ENCODE measurements around the gene ZNF154. TPM values are rescaled to one million over a fixed set of nuclear protein-coding genes. Genes with fewer than 3 reads are reported as not detected.

Gene ZNF154
- 1 to 10 TPM; 1.4 to 4.4 (median 2.8) TPM for total RNA-seq

DNA sequence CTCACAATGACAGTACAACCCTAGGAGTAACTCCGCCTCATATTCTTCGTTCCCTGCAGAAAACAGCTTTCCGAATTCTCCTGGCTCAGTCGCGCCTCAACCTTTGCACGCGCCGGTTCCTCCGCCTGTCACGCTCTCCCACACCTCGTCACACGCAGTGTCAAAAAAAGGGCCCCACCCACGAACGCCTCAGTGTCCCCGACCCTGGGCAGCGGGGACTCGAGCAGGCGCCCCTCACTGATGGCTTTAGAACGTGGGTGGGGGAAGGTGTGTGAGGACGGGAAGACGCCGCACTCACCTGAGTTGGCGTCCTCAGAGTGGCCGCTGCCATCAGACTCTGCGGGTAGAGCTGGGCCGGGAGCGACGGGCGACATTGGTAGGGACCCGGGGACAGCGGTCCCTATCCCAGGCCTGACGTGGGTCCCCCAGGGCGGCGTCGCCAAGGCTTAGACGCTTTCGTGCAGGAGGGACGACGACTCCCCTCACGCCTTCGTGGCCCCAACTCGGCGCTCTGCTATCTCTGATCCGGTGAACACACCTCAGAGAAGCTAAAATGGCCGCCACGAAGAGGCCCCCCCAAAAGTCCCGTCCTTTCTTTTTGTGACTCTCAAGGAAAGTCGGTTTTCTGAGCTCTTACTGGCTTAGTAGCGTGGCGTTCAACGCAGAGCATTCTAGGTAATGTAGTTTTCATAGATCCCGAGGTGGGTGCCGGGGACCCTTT lies at the start of gene ZNF154:
ZNF154 (minus strand) TSS at position 564 of the 721 bp plus-strand sequence; CDS start at position 331, 233 bp downstream.
- no peak for DNase-seq (ENCODE audit: low spot score)
- no peak for ATAC-seq (ENCODE audit: low FRiP score)
- TF ChIP-seq, protein P1, sequence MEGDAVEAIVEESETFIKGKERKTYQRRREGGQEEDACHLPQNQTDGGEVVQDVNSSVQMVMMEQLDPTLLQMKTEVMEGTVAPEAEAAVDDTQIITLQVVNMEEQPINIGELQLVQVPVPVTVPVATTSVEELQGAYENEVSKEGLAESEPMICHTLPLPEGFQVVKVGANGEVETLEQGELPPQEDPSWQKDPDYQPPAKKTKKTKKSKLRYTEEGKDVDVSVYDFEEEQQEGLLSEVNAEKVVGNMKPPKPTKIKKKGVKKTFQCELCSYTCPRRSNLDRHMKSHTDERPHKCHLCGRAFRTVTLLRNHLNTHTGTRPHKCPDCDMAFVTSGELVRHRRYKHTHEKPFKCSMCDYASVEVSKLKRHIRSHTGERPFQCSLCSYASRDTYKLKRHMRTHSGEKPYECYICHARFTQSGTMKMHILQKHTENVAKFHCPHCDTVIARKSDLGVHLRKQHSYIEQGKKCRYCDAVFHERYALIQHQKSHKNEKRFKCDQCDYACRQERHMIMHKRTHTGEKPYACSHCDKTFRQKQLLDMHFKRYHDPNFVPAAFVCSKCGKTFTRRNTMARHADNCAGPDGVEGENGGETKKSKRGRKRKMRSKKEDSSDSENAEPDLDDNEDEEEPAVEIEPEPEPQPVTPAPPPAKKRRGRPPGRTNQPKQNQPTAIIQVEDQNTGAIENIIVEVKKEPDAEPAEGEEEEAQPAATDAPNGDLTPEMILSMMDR (IDR thresholded peaks at IDR 0.05), result no peak

DNA sequence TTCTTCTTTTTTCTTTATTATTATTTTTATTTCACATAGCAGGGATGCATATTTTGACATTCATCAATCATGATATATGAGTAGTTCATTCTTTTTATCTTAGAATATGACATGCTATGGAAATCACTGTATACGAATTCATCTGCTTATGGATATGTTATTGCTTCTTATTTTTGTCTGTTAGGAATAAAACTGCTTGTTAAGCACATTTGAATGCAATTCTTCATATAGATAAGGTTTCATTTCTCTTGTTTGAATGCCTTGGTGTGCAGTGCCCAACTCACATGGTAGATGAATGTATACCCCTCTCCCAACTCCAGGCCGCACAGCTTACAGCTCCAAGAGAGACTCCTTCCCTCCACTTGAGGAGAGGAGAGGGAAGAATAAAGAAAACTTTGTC lies 48.9 kb upstream of the ZNF154 start:
- TF ChIP-seq, protein P1 (IDR thresholded peaks at IDR 0.05), result no peak
- no peak for ATAC-seq (ENCODE audit: low FRiP score)
- DNase-seq (ENCODE audit: low spot score), result no peak

DNA sequence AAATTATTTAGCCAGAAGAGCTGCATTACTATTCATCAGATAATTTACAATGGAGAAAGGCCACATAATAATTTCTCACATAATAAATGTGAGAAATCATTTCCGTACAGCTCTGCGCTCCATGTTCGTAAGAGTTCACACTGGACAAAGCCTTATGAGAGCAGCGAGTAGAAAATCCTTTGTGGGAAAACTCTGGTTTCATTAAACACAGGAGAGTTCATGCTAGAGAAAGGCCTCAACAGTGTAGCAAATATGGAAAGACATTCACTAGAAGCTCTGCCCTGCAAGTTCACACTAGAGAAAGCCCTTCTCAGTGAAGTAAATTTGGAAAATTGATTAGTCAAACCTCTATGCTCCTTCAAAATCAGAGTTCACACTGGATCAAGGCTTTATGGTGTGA lies 46.0 kb upstream of the ZNF154 start:
- TF ChIP-seq, protein P1 (IDR thresholded peaks at IDR 0.05), result no peak
- ATAC-seq (ENCODE audit: low FRiP score), result no peak
- no peak for DNase-seq (ENCODE audit: low spot score)

DNA sequence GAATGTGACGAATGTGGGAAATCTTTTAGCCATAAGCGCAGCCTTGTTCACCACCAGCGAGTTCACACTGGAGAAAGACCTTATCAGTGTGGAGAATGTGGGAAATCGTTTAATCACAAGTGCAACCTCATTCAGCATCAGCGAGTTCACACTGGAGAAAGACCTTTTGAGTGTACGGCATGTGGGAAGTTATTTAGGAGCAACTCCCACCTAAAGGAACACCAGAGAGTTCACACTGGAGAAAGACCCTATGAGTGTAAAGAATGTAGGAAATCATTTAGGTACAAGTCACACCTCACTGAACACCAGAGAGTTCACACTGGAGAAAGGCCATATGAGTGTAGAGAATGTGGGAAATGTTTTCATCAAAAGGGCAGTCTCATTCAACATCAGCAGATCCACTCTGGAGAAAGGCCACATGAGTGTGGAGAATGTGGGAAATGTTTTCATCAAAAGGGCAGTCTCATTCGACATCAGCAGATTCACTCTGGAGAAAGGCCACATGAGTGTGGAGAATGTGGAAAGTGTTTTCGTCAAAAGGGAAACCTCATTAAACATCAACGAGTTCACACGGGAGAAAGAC lies 45.2 kb upstream of the ZNF154 start:
- TF ChIP-seq, protein P1 (IDR thresholded peaks at IDR 0.05), result no peak
- no peak for DNase-seq (ENCODE audit: low spot score)

DNA sequence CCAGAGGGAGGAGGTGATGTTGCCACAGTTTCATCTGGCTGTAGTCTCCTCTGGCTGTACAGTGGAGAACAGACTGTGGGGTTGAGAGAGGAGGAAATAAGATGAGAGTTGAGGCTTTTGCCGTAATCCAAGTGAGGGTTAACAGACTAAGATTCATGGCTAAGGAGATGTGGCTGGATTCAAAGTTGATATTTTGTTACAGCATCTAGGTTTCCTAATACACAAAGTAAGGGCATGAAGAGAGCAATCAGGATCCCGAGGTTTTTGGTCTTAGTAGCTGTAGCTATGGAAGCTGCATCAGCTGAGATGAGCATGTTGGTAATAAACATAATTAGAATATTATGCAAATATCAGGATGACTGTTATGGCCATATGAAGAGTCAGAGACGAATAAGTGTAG lies 39.0 kb upstream of the ZNF154 start:
- no peak for ATAC-seq (ENCODE audit: low FRiP score)
- no peak for DNase-seq (ENCODE audit: low spot score)
- TF ChIP-seq, protein P1 (IDR thresholded peaks at IDR 0.05), result no peak

More for the DNA sequence above, 45.2 kb upstream of the ZNF154 start:
- ATAC-seq (ENCODE audit: low FRiP score), result no peak

DNA sequence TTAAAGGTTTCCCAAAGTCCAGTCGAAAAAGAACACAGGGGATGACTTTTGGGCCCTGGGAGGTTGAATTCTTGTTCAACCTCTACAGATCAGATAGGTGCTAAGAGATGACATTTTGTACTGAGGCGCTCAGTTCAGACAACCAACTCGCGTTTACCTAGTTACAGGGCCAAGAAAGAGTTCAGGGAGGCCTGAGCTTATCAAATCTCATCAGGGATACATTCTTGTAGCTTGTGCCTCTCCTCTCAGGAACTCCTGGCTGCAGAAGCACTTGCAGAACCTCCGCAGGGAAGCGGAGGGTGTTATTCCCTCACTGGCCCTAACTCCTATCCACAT lies 38.4 kb upstream of the ZNF154 start:
- DNase-seq (ENCODE audit: low spot score), result no peak
- TF ChIP-seq, protein P1 (IDR thresholded peaks at IDR 0.05), result no peak
- ATAC-seq (ENCODE audit: low FRiP score), result no peak
